GM12878 (cell line): ENCODE results near the gene PATL1.

Source experiments
- TF ChIP-seq, protein P1 (sequence below), 3 experiments: IDR thresholded peaks in 2 of 3; conservative IDR thresholded peaks in 1 of 3; 2 replicates each; pipeline ENCODE4 v1.5.1; 2011; ENCODE audit warnings: low read depth in 3 of 3, low read length in 3 of 3, mild to moderate bottlenecking in 3 of 3, control low read depth in 2 of 3, moderate library complexity in 2 of 3, inconsistent platforms in 1 of 3, mixed read lengths in 1 of 3; ENCODE audit not compliant: control insufficient read depth in 2 of 3, insufficient read depth in 1 of 3; ENCODE audit errors: extremely low read depth in 1 of 3
- TF ChIP-seq, protein P2 (sequence below): fragments of 450-650 bp; IDR thresholded peaks from 2 replicates; pipeline ENCODE4 v1.6.1; 2017; ENCODE audit warnings: mild to moderate bottlenecking, moderate library complexity

DNA sequence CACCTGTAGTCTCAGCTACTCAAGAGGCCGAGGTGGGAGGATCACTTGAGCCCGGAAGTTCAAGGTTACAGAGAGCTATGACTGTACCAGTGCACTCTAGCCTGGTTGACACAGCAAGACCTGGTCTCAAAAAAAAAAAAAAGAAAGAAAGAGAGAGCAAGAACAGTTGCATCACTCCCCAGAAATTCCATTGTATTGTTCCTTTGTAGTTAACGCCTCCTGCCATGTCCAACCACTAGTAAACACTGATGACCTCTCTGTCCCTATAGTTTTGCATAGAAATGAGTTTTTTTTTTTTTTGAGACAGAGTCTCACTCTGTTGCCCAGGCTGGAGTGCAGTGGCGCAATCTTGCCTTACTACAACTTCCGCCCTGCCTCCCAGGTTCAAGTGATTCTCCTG is 10.8 kb downstream of the PATL1 start:
- TF ChIP-seq, protein P1, sequence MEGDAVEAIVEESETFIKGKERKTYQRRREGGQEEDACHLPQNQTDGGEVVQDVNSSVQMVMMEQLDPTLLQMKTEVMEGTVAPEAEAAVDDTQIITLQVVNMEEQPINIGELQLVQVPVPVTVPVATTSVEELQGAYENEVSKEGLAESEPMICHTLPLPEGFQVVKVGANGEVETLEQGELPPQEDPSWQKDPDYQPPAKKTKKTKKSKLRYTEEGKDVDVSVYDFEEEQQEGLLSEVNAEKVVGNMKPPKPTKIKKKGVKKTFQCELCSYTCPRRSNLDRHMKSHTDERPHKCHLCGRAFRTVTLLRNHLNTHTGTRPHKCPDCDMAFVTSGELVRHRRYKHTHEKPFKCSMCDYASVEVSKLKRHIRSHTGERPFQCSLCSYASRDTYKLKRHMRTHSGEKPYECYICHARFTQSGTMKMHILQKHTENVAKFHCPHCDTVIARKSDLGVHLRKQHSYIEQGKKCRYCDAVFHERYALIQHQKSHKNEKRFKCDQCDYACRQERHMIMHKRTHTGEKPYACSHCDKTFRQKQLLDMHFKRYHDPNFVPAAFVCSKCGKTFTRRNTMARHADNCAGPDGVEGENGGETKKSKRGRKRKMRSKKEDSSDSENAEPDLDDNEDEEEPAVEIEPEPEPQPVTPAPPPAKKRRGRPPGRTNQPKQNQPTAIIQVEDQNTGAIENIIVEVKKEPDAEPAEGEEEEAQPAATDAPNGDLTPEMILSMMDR (IDR thresholded peaks at IDR 0.05 in 2 of 3, conservative IDR thresholded peaks at IDR 0.05 in 1 of 3; ENCODE audit: control insufficient read depth in 2 of 3, extremely low read depth in 1 of 3, insufficient read depth in 1 of 3, low read depth in 3 of 3, low read length in 3 of 3): no peak
- TF ChIP-seq, protein P2, sequence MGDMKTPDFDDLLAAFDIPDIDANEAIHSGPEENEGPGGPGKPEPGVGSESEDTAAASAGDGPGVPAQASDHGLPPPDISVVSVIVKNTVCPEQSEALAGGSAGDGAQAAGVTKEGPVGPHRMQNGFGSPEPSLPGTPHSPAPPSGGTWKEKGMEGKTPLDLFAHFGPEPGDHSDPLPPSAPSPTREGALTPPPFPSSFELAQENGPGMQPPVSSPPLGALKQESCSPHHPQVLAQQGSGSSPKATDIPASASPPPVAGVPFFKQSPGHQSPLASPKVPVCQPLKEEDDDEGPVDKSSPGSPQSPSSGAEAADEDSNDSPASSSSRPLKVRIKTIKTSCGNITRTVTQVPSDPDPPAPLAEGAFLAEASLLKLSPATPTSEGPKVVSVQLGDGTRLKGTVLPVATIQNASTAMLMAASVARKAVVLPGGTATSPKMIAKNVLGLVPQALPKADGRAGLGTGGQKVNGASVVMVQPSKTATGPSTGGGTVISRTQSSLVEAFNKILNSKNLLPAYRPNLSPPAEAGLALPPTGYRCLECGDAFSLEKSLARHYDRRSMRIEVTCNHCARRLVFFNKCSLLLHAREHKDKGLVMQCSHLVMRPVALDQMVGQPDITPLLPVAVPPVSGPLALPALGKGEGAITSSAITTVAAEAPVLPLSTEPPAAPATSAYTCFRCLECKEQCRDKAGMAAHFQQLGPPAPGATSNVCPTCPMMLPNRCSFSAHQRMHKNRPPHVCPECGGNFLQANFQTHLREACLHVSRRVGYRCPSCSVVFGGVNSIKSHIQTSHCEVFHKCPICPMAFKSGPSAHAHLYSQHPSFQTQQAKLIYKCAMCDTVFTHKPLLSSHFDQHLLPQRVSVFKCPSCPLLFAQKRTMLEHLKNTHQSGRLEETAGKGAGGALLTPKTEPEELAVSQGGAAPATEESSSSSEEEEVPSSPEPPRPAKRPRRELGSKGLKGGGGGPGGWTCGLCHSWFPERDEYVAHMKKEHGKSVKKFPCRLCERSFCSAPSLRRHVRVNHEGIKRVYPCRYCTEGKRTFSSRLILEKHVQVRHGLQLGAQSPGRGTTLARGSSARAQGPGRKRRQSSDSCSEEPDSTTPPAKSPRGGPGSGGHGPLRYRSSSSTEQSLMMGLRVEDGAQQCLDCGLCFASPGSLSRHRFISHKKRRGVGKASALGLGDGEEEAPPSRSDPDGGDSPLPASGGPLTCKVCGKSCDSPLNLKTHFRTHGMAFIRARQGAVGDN: no peak
